Lung (tissue), 12 donors: Measurements from ENCODE around the gene TENT5C. TPM values are rescaled to one million over a fixed set of nuclear protein-coding genes. Genes with fewer than 3 reads are reported as not detected.

Experiments
- ATAC-seq: fragments of 200-7000 bp; cut with Tn5 transposase; one replicate; pipeline ENCODE4 v1.9.1; 2020; ENCODE audit warnings: moderate number of reproducible peaks; ENCODE audit not compliant: insufficient read depth, low FRiP score
- DNase-seq, 3 donors: peaks; one replicate each; pipeline ENCODE4 v3.0.0-alpha.2; 2013 to 2017
- H3K27ac ChIP-seq, 2 donors: one replicate each; pipeline ENCODE4 v1.5.1; 2013; ENCODE audit warnings: mild to moderate bottlenecking in 2 of 2, moderate library complexity in 2 of 2, control low read depth in 1 of 2, inconsistent platforms in 1 of 2, low read depth in 1 of 2, low read length in 1 of 2
- H3K27me3 ChIP-seq, 3 donors: one replicate each; pipeline ENCODE4 v1.5.1; 2013; ENCODE audit warnings: low read length in 2 of 3; ENCODE audit not compliant: control insufficient read depth in 3 of 3, insufficient read depth in 3 of 3
- H3K36me3 ChIP-seq, 4 donors: one replicate each; pipeline ENCODE4 v1.5.1; 2013; ENCODE audit warnings: low read length in 4 of 4, mild to moderate bottlenecking in 1 of 4, moderate library complexity in 1 of 4; ENCODE audit not compliant: control insufficient read depth in 4 of 4, insufficient read depth in 4 of 4
- H3K4me1 ChIP-seq, 5 donors: one replicate each; pipeline ENCODE4 v1.5.1; 2013; ENCODE audit warnings: low read length in 5 of 5, mild to moderate bottlenecking in 2 of 5, moderate library complexity in 1 of 5; ENCODE audit not compliant: control insufficient read depth in 5 of 5, insufficient read depth in 5 of 5
- H3K4me3 ChIP-seq: one replicate; pipeline ENCODE4 v1.5.1; 2013; ENCODE audit warnings: mild to moderate bottlenecking, control low read depth, moderate library complexity
- H3K9ac ChIP-seq, 2 donors: one replicate each; pipeline ENCODE4 v1.5.1; 2013; ENCODE audit warnings: low read length in 2 of 2, control low read depth in 1 of 2; ENCODE audit not compliant: insufficient read depth in 1 of 2
- H3K9me3 ChIP-seq, 4 donors: one replicate each; pipeline ENCODE4 v1.5.1; 2013; ENCODE audit warnings: low read length in 3 of 4, mild to moderate bottlenecking in 1 of 4, moderate library complexity in 1 of 4; ENCODE audit not compliant: control insufficient read depth in 4 of 4, insufficient read depth in 3 of 4
- CTCF ChIP-seq: IDR thresholded peaks from 2 replicates; pipeline ENCODE4 v1.5.1; 2012; ENCODE audit warnings: mild to moderate bottlenecking; ENCODE audit errors: control extremely low read depth, extremely low read depth
- whole genome bisulfite sequencing, 2 donors: extraction: QIAGEN DNeasy Blood & Tissue Kit; methylation state at CpG; one replicate each; pipeline ENCODE4 v1.1.7; 2013; 5-methylcytosine and 5-hydroxymethylcytosine counted together
- polyA plus RNA-seq, 2 donors: library from polyadenylated mRNA; stranded (reverse); fragments of 200-250 nt; gene quantifications; one replicate each; pipeline ENCODE4 v1.2.1, GENCODE V29; 2013
- total RNA-seq, 2 donors: library from RNA; depleted of rRNA in 1 of 2; stranded (reverse); fragments of >200 nt in 1 of 2; gene quantifications; one replicate each; pipeline ENCODE4 v1.2.1, GENCODE V29; 2014 to 2021
- donor health status: control.
- donor health status: control.
- donor health status: Bipolar disorder and iron deficiency.
- donor health status: healthy.
- donor health status: DM: yes; HTN: yes; CAD: no.

The TENT5C gene
- total and polyA plus RNA-seq, 4 donors, result 2.7 to 39.0 (median 17.5) TPM

- H3K9me3 ChIP-seq, result no peaks in the 10 kb centered on the region
- H3K36me3 ChIP-seq, result no peaks in the 10 kb centered on the region
- H3K9ac ChIP-seq, result no peak overlapping the region
- no peak for ATAC-seq
- 66 to 79% methylated on average over 10 of the region's 10 CpGs for WGBS, 2 donors
- DNase-seq, result no peak
- H3K4me1 ChIP-seq, result peaks cover 0 to 26% (median 3%) of the 10 kb centered on the region in 5 donors
- no peak for TF ChIP-seq CTCF
- H3K27ac ChIP-seq, result peak overlapping the region in 1 of 2 donors; percentile 23
- H3K4me3 ChIP-seq, result no peak overlapping the region
- no peaks in the 10 kb centered on the region for H3K27me3 ChIP-seq
These were observed 24.0 kb downstream of the TENT5C start for GRCh38 chr1:117629625-117630422.

DNA sequence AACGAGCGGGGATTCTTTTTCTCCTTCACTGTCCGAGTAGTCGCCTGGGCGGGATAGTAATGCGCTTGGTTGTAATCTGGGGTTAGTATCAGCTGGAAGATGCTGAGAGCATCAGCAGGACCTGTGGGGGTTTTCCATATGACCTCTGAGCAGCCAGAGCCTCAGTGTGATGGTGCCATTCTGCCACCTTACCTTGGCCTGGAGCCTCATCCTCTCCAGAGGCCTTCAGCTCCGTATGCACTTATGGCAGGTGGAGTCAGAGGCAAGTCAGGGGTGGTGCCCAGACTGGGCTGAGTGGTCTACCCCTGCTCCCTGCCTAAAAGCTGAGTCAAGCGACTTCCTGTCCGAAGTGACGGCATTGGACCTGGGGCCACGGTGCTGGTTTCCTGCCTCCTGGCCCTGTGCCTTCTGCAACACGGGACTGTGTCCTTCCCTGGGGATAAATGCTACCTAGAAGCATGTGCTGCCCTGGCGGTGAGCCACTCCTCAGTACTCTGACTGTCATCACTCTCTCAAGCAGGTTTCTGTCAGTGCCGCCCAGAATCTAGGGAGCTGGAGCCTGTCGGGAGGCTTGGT, 24.7 kb downstream of the TENT5C start:
- no peak for TF ChIP-seq CTCF
- Histone ChIP-seq H3K36me3 (no peaks in the 10 kb centered on the region), H3K27me3 (no peaks in the 10 kb centered on the region), H3K4me1 (peaks cover 0 to 26% (median 3%) of the 10 kb centered on the region in 5 donors), H3K4me3 (no peak overlapping the region), H3K9me3 (no peaks in the 10 kb centered on the region), H3K27ac (peak overlapping the region in 1 of 2 donors; percentile 23), H3K9ac (no peak overlapping the region)
- no peak for ATAC-seq
- WGBS, 2 donors, result 67 to 76% methylated on average over 15 of the region's 15 CpGs
- DNase-seq, result peak in 1 of 3 donors; percentile 32

DNA sequence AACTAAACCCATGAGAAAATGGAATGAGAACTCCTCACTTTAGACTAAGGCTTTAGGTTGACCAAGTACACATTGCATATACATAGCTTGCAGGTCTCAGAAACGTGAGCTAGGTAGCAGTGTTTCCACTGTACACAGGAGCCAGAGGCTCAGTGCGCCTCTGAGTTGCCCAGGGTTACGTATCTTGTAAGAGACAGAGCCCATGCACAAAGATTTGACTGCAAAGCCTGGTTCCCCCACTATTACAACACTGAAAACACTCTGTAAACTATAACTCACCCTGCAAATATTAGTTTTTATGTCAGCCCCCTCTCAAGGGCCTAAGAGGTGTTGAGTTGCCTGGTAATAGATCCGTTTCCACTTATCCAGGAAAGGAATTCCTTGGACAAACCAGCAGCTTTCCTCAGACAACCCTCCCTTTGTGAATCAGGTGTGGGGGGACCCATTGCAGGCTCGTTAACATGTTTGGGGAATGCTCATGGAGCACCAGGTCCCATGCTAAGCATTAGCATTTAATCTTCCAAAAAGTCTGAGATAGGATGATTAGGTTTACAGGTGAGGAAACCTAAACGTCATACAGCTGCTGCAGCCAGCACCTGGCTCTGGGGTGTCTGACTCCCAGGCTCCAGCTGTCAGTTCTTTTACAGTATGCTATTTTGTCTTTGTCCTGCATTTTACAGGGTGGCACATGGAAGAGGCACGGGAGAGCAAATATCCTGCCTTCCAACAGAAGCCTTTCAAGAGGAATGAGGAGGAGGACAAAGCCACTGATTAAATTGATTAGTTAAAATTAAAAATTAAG, 25.7 kb downstream of the TENT5C start:
- Histone ChIP-seq H3K27me3 (no peaks in the 10 kb centered on the region), H3K36me3 (no peaks in the 10 kb centered on the region), H3K4me1 (peaks cover 0 to 21% (median 3%) of the 10 kb centered on the region in 5 donors), H3K9me3 (no peaks in the 10 kb centered on the region), H3K9ac (no peak overlapping the region), H3K4me3 (no peak overlapping the region), H3K27ac (peak overlapping the region in 1 of 2 donors; percentile 71)
- no peak for TF ChIP-seq CTCF
- WGBS, 2 donors, result 55 to 72% methylated on average over 7 of the region's 7 CpGs
- peak; percentile 70 to 84 (median 73) for DNase-seq
- ATAC-seq, result peak; percentile 25
